KOPT-K1 (cell line): ENCODE data around the gene NUDCD3.

Experiments
- H3K27ac ChIP-seq: fragments of 200-600 bp; sonication (generic); 2 replicates; pipeline ENCODE4 v1.5.1; 2016; ENCODE audit warnings: antibody characterized with exemption, mild to moderate bottlenecking, low read depth, low read length; ENCODE audit not compliant: poor library complexity, severe bottlenecking
- H3K36me3 ChIP-seq: fragments of 200-600 bp; sonication (generic); 2 replicates; pipeline ENCODE4 v1.5.1; 2017; ENCODE audit warnings: antibody characterized with exemption, mild to moderate bottlenecking, low read length, moderate library complexity; ENCODE audit not compliant: insufficient read depth
- H3K9me3 ChIP-seq: fragments of 200-600 bp; sonication (generic); 2 replicates; pipeline ENCODE4 v1.5.1; 2017; ENCODE audit warnings: antibody characterized with exemption, low read length, mild to moderate bottlenecking; ENCODE audit not compliant: insufficient read depth, poor library complexity, severe bottlenecking

Gene NUDCD3

GRCh38 chr7:44374007-44374763 lies 116.3 kb downstream of the NUDCD3 start:
- no peak overlapping the region for H3K27ac ChIP-seq

GRCh38 chr7:44373418-44373740 lies 117.1 kb downstream of the NUDCD3 start:
- H3K36me3 ChIP-seq, result no peaks in the 10 kb centered on the region
- no peak overlapping the region for H3K27ac ChIP-seq
- H3K9me3 ChIP-seq, result peaks cover 6% of the 10 kb centered on the region

More at GRCh38 chr7:44374007-44374763, 116.3 kb downstream of the NUDCD3 start:
- Histone ChIP-seq H3K36me3 (no peaks in the 10 kb centered on the region), H3K9me3 (no peaks in the 10 kb centered on the region)

DNA sequence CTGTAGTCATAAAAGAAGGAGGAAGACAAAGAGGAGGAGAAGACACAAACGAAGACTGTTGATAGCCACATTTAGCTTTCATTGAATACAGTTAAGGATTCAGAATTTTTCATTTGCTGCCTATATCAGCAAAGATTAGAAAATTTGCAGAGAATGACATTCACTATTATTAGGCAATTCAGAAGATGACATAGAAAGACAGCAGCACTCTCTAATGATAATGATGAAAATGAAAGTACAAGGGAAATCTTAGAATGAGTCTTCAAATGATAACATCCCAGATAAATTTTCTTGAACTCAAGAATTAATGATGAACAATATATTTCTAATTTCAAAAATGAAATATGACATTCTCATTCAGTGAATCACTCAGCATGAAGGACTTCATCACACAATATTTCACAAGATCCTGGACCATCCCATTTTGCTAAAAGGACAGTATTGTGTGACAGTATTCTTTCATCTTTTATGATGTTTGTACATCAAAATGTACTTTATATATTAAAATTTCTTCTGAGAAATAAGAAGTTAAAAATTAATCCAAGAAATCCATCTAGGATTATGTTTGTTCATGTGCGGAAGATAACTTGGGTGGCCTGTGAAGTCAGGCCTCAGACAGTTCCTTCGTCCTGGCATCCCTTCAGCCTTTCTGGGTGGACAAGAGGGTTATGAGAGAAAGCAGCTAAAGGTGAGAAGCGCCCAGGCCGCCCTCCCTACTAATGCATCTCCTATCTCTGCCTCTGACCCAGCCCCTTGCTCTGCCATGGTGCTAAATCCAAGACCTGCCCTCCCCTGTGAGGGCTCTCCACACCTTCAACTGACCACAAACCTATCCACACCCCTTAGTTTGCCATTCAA lies 117.7 kb downstream of the NUDCD3 start:
- H3K9me3 ChIP-seq, result peaks cover 6% of the 10 kb centered on the region
- H3K36me3 ChIP-seq, result no peaks in the 10 kb centered on the region
- H3K27ac ChIP-seq, result no peak overlapping the region

DNA sequence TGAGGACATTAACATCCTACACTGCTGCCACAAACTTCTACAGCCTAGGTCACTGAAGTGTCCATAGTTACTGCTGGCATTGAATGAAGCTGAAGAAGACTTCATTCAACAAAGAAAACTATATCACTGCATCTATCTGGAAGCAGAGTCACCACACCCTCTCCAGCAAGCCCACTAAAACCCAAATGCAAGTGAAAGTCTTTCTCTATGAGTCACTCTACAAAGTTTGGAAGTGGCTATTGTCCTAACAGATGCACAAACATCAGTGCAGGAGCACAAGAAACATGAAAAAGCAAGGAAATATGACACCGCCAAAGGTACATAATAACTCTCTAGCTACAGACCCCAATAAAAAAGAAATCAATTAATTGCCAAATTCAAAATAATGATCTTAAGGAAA lies 121.6 kb downstream of the NUDCD3 start:
- H3K27ac ChIP-seq, result no peak overlapping the region

GRCh38 chr7:44368455-44368854 lies 122.0 kb downstream of the NUDCD3 start:
- peaks cover 6% of the 10 kb centered on the region for H3K9me3 ChIP-seq
- no peaks in the 10 kb centered on the region for H3K36me3 ChIP-seq
- no peak overlapping the region for H3K27ac ChIP-seq

More for the DNA sequence above, 121.6 kb downstream of the NUDCD3 start:
- Histone ChIP-seq H3K36me3 (no peaks in the 10 kb centered on the region), H3K9me3 (peaks cover 6% of the 10 kb centered on the region)

- H3K9me3 ChIP-seq, result peaks cover 6% of the 10 kb centered on the region
- H3K36me3 ChIP-seq, result no peaks in the 10 kb centered on the region
- no peak overlapping the region for H3K27ac ChIP-seq
Measured at GRCh38 chr7:44367475-44368043, 122.9 kb downstream of the NUDCD3 start.

DNA sequence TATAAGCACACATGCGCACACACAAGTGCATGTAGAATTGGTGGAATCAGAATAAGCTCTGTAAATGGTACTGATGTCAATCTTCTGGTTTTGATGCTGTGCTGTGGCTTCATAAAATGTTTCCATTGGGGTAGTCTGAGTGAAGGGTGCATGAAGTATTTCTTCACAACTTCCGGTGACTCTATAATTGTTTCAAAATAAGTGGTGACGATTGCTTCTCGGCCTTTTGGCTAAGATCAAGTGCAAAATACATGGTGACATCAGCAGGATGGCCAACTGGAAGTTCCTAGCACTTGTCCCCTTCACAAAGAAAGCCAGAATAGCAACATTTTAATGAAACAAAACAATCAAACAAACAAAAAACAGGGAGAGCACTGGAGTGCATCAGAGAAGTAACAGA lies 123.5 kb downstream of the NUDCD3 start:
- Histone ChIP-seq H3K27ac (no peak overlapping the region), H3K9me3 (peaks cover 6% of the 10 kb centered on the region), H3K36me3 (no peaks in the 10 kb centered on the region)

DNA sequence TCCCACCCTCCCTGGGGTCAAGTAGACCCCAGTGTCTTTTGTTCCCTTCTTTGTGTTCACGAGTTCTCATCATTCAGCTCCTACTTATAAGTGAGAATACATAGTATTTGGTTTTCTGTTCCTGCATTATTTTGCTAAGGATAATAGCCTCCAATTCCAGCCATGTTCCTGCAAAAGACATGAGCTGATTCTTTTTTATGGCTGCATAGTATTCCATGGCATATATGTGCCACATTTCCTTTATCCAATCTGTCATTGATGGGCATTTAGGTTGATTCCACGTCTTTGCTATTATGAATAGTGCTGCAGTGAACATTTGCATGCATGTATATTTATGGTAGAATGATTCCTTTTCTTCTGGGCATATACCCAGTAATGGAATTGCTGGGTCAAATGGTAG lies 136.8 kb downstream of the NUDCD3 start:
- peaks cover 28% of the 10 kb centered on the region for H3K9me3 ChIP-seq
- no peaks in the 10 kb centered on the region for H3K36me3 ChIP-seq
- no peak overlapping the region for H3K27ac ChIP-seq

DNA sequence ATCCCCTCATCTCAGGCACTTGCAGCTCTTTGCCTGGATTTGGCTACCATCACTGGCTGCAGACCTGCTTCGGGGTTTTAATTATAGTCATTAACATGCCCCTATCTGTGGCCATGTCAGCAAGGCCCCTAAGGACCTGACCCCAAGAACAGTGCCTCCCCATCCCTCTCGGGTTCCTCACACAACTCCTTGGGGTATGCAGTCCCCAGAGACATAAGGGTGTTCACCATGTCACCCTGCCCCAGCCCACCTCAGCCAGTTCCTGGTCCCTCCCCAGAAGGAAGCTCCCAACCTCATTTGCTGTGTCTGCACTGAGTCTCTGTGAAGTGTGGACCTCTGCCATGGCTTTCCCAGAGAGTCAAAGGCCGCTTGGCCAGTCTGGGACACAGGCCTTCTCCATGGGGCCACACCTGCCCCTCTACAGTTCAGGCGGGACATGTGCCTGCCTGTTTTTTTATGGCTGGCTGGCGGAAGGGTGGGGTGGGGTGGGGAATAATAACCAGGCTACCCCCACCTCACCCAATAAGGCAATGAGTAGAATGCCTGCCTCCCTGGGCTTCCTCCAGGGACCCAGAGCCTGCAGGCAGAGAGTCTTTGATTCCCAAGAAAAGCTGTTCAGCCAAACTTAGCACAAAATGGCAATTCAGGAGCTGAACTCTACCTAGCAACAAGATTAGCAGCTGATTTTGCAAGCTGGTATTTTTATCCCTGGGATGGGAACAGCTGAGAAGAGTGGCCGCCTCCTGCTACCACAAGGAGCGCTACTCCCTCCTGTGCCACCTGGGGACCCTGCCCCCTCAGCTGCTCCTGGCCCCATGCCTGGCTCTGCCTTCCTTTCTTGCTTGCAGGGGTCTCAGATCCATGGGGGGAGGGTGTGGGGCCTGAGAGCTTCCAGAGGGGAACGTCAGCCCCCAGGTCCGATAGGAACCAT lies 141.3 kb downstream of the NUDCD3 start:
- Histone ChIP-seq H3K9me3 (peaks cover 14% of the 10 kb centered on the region), H3K27ac (no peak overlapping the region), H3K36me3 (no peaks in the 10 kb centered on the region)

- no peak overlapping the region for H3K27ac ChIP-seq
- no peaks in the 10 kb centered on the region for H3K36me3 ChIP-seq
- peaks cover 15% of the 10 kb centered on the region for H3K9me3 ChIP-seq
Measured at GRCh38 chr7:44348300-44348699, 142.2 kb downstream of the NUDCD3 start.

GRCh38 chr7:44347546-44348114 lies 142.8 kb downstream of the NUDCD3 start:
- H3K27ac ChIP-seq, result no peak overlapping the region
- H3K9me3 ChIP-seq, result peaks cover 20% of the 10 kb centered on the region
- no peaks in the 10 kb centered on the region for H3K36me3 ChIP-seq

DNA sequence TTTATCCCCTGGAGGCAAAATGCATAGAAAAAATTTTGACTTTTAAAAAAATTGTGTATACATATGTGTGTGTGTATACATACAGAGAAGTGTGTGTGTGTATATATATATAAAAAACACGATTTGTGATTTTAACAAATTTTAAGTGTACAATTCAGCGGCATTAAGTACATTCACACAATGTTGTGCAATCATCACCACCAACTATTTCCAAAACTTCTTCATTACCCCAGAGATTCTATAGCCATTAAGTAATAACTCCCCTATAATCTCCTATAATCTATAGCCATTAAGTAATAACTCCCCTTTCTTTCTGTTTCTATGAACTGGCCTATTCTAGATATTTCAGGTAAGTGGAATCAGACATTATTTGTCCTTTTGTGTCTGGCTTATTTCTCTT lies 144.4 kb downstream of the NUDCD3 start:
- no peaks in the 10 kb centered on the region for H3K36me3 ChIP-seq
- peaks cover 23% of the 10 kb centered on the region for H3K9me3 ChIP-seq
- no peak overlapping the region for H3K27ac ChIP-seq

DNA sequence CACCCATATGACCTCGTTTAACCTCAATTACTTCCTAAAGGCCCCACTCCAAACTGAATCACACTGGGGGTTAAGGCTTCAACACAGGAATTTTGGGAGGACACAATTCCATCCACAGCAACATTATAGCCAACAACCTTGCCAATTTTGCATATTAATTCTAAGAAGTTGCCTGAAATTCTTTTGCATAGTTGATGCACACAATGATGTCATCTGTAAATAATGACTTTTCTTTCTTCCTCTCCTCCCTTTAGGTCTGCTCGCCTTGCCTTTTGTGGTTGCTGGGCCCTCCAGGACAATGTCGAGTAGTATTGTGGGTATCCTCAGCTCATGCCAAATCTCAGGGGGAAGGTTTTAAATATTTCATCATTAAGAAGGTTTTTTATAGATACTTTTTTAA lies 149.1 kb downstream of the NUDCD3 start:
- no peak overlapping the region for H3K27ac ChIP-seq
- peaks cover 17% of the 10 kb centered on the region for H3K9me3 ChIP-seq
- H3K36me3 ChIP-seq, result no peaks in the 10 kb centered on the region

- Histone ChIP-seq H3K27ac (no peak overlapping the region), H3K36me3 (no peaks in the 10 kb centered on the region), H3K9me3 (peaks cover 20% of the 10 kb centered on the region)
Measured at GRCh38 chr7:44338600-44338999, 151.9 kb downstream of the NUDCD3 start.
